HCT116 (cell line): ENCODE measurements around the gene ANKDD1A. TPM values are rescaled to one million over a fixed set of nuclear protein-coding genes. Genes with fewer than 3 reads are reported as not detected.

ENCODE experiments used
- ATAC-seq: fragments of 200-7000 bp; cut with Tn5 transposase; 2 replicates; pipeline ENCODE4 v1.9.1; 2020; ENCODE audit warnings: mild to moderate bottlenecking, moderate library complexity
- BruUV-seq: library from RNA; stranded (reverse); fragments of 400-500 nt; replicated peaks from 2 replicates; lab custom pipeline; 2021; lab: Mats Ljungman, UMichigan
- CTCF ChIA-PET: fragments of 300-600 bp; sonication (Branson Sonifier 250); formaldehyde crosslinking; loops from one replicate; lab custom pipeline; 2021; ENCODE audit warnings: antibody characterized with exemption; lab: Charles Lee
- POLR2A ChIA-PET: fragments of 300-600, 350-600 bp; sonication (Branson Sonifier 250); formaldehyde crosslinking; loops from one replicate; lab custom pipeline; 2021; ENCODE audit warnings: antibody characterized with exemption; lab: Charles Lee
- RAD21 ChIA-PET, 2 experiments: fragments of 300-600 bp; sonication (Branson Sonifier 250); formaldehyde crosslinking; loops; one replicate each; lab custom pipeline; 2023; ENCODE audit warnings: low total read pairs in 2 of 2; ENCODE audit not compliant: uncharacterized antibody in 2 of 2, unreplicated experiment in 2 of 2, low non-redundant PET in 1 of 2; lab: Charles Lee
- DNase-seq: peaks from one replicate; pipeline ENCODE4 v3.0.0-alpha.2; 2010; ENCODE audit warnings: low read depth, low spot score
- H2AFZ ChIP-seq: fragments of 200-600 bp; shearing (Covaris generic), sonication (generic); 2 replicates; pipeline ENCODE4 v1.6.1; 2017; ENCODE audit warnings: low read depth, mixed run types, mixed read lengths, antibody characterized with exemption, low read length; ENCODE audit not compliant: poor library complexity, severe bottlenecking
- H3K27ac ChIP-seq: 2 replicates; pipeline ENCODE4 v1.5.1; 2012; ENCODE audit warnings: low read depth, low read length
- H3K27me3 ChIP-seq: fragments of 200-600 bp; sonication (generic); 2 replicates; pipeline ENCODE4 v1.6.1; 2016; ENCODE audit warnings: mixed run types, low read length, mixed read lengths; ENCODE audit not compliant: insufficient read depth
- H3K36me3 ChIP-seq, 2 experiments: fragments of 200-500 bp in 1 of 2; fragments of 200-600 bp in 1 of 2; sonication (Bioruptor generic) in 1 of 2; sonication (generic) in 1 of 2; 2 replicates each; pipeline versions ENCODE4 v1.5.1 to v1.6.1; 2014 to 2016; ENCODE audit warnings: low read length in 2 of 2, inconsistent platforms in 1 of 2, mixed read lengths in 1 of 2, mixed run types in 1 of 2; ENCODE audit not compliant: insufficient read depth in 2 of 2, control insufficient read depth in 1 of 2
- H3K4me1 ChIP-seq, 2 experiments: fragments of 200-600 bp in 1 of 2; sonication (generic) in 1 of 2; 2 replicates each; pipeline versions ENCODE4 v1.5.1 to v1.6.1; 2012 to 2017; ENCODE audit warnings: low read length in 2 of 2, inconsistent platforms in 1 of 2, mild to moderate bottlenecking in 1 of 2, mixed read lengths in 1 of 2, mixed run types in 1 of 2, moderate library complexity in 1 of 2; ENCODE audit not compliant: insufficient read depth in 2 of 2, control insufficient read depth in 1 of 2
- H3K4me2 ChIP-seq: fragments of 200-600 bp; sonication (generic); 2 replicates; pipeline ENCODE4 v1.6.1; 2017; ENCODE audit warnings: mixed run types, low read length, mixed read lengths
- H3K4me3 ChIP-seq, 2 experiments: fragments of 200-600 bp in 1 of 2; sonication (generic) in 1 of 2; replicated peaks in 1 of 2; 2 replicates each; pipeline ENCODE4 v1.5.1; 2011 to 2016; ENCODE audit warnings: low read length in 2 of 2, control low read depth in 1 of 2, low read depth in 1 of 2, mild to moderate bottlenecking in 1 of 2, mixed read lengths in 1 of 2, mixed run types in 1 of 2
- H3K79me2 ChIP-seq: fragments of 200-600 bp; sonication (generic); 2 replicates; pipeline ENCODE4 v1.6.1; 2017; ENCODE audit warnings: mild to moderate bottlenecking, mixed run types, low read length, moderate library complexity, mixed read lengths; ENCODE audit not compliant: insufficient read depth
- H3K9ac ChIP-seq: fragments of 200-600 bp; sonication (generic); 2 replicates; pipeline ENCODE4 v1.6.1; 2016; ENCODE audit warnings: low read length, mixed read lengths
- H3K9me2 ChIP-seq: fragments of 200-600 bp; sonication (generic), shearing (Covaris generic); 2 replicates; pipeline ENCODE4 v1.6.1; 2017; ENCODE audit warnings: mixed run types, mild to moderate bottlenecking, moderate library complexity; ENCODE audit not compliant: insufficient read depth
- H3K9me3 ChIP-seq, 2 experiments: fragments of 200-500 bp in 1 of 2; fragments of 200-600 bp in 1 of 2; sonication (Bioruptor generic) in 1 of 2; sonication (generic) in 1 of 2; 2 replicates each; pipeline ENCODE4 v1.6.1; 2014 to 2017; ENCODE audit warnings: low read length in 2 of 2, mixed read lengths in 2 of 2, inconsistent platforms in 1 of 2, low read depth in 1 of 2, mild to moderate bottlenecking in 1 of 2, mixed run types in 1 of 2, moderate library complexity in 1 of 2; ENCODE audit not compliant: control insufficient read depth in 1 of 2, insufficient read depth in 1 of 2
- H4K20me1 ChIP-seq: fragments of 200-600 bp; sonication (generic), shearing (Covaris generic); 2 replicates; pipeline ENCODE4 v1.6.1; 2017; ENCODE audit warnings: mixed run types, mild to moderate bottlenecking, moderate library complexity; ENCODE audit not compliant: insufficient read depth
- CBX3 ChIP-seq: IDR thresholded peaks from 2 replicates; pipeline ENCODE4 v1.6.1; 2012; ENCODE audit warnings: low read depth
- CEBPB ChIP-seq: IDR thresholded peaks from 2 replicates; pipeline ENCODE4 v1.6.1; 2012; ENCODE audit warnings: low read depth
- ELF1 ChIP-seq: IDR thresholded peaks from 2 replicates; pipeline ENCODE4 v1.6.1; 2012; ENCODE audit warnings: low read depth, borderline replicate concordance
- EZH2 ChIP-seq: fragments of 200-600 bp; sonication (generic); IDR thresholded peaks from 2 replicates; pipeline ENCODE4 v1.6.1; 2017; ENCODE audit warnings: antibody characterized with exemption, mixed run types
- FOSL1 ChIP-seq: IDR thresholded peaks from 2 replicates; pipeline ENCODE4 v1.6.1; 2012; ENCODE audit warnings: low read depth
- POLR2A ChIP-seq: IDR thresholded peaks from 2 replicates; pipeline ENCODE4 v1.7.0; 2011; ENCODE audit warnings: borderline replicate concordance; ENCODE audit not compliant: insufficient read depth, insufficient read length; ENCODE audit errors: extremely low read depth
- POLR2AphosphoS5 ChIP-seq: IDR thresholded peaks from 2 replicates; pipeline ENCODE4 v1.6.1; 2011; ENCODE audit warnings: mild to moderate bottlenecking, low read depth, low read length, moderate library complexity
- RAD21 ChIP-seq: IDR thresholded peaks from 2 replicates; pipeline ENCODE4 v1.6.1; 2012; ENCODE audit warnings: low read depth, mild to moderate bottlenecking
- SIN3A ChIP-seq: IDR thresholded peaks from 2 replicates; pipeline ENCODE4 v1.6.1; 2012; ENCODE audit warnings: low read depth
- TCF7L2 ChIP-seq: IDR thresholded peaks from 2 replicates; pipeline ENCODE4 v1.7.0; 2011; ENCODE audit warnings: borderline replicate concordance, inconsistent platforms; ENCODE audit not compliant: insufficient read depth, insufficient read length; ENCODE audit errors: extremely low read depth
- intact Hi-C: fragments of 100-400 bp; cut with micrococcal nuclease; formaldehyde crosslinking; loops from 2 replicates; pipeline ENCODE4 v1.10.0; 2022
- total RNA-seq: library from RNA; stranded (reverse); gene quantifications from one replicate; pipeline ENCODE4 v1.2.1, GENCODE V29; 2021; ENCODE audit not compliant: unreplicated experiment
- TF ChIP-seq, protein P1 (sequence below): IDR thresholded peaks from 2 replicates; pipeline ENCODE4 v1.6.1; 2012; ENCODE audit warnings: low read depth
- TF ChIP-seq, protein P2 (sequence below), 3 experiments: fragments of 200-600 bp in 1 of 3; sonication (generic) in 1 of 3; IDR thresholded peaks in 2 of 3; conservative IDR thresholded peaks in 1 of 3; 2 replicates each; pipeline ENCODE4 v1.5.1; 2012 to 2017; ENCODE audit warnings: low read depth in 2 of 3, low read length in 2 of 3, antibody characterized with exemption in 1 of 3, borderline replicate concordance in 1 of 3, control low read depth in 1 of 3, mild to moderate bottlenecking in 1 of 3, mixed read lengths in 1 of 3, mixed run types in 1 of 3, moderate library complexity in 1 of 3; ENCODE audit not compliant: insufficient read depth in 1 of 3
- TF ChIP-seq, protein P3 (sequence below): IDR thresholded peaks from 2 replicates; pipeline ENCODE4 v1.6.1; 2012
- TF ChIP-seq, protein P4 (sequence below): IDR thresholded peaks from 2 replicates; pipeline ENCODE4 v1.6.1; 2012

The ANKDD1A gene
- total RNA-seq, 1 experiment from 2014 or later, result 8.1 TPM

DNA sequence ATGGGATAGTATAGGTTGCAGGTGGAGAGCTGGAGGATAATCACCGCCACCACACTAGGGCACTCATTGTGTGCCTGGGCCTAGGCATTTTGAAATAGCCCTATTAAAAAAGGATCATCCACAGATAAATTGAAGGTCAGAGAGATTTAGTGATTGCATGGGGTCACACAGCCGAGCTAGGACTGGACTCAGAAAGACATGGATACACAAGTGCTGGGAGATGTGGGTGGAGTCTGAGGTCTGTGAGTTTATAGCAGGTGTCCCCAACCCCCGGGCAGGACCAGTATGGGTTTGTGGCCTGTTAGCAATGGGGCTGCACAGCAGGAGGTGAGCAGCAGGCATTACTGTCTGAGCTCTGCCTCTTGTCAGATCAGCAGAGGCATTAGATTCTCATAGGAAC lies 5.3 kb upstream of the ANKDD1A start:
- POLR2A ChIA-PET, result no interaction called here
- intact Hi-C loops, result no loop called here
- no peak for ATAC-seq

DNA sequence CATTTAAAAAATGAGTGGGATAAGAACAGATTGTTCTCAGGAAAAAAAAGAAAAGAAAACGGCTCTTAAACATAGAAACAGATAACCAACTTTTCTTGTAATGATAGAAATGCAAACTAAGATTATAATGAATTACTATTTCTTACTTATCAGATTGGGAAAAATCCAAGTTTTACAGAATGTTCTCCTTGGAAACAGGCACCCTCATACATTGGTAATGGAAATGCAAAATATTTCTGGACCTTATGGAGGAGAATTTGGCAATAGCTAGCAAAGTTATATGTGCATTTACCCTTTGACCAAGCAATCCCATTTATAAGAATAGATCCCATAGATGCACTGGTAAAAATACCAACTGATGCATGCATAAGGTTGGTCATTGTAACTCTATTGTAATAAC lies 3.7 kb upstream of the ANKDD1A start:
- Histone ChIP-seq H3K27ac (no peak overlapping the region), H3K36me3 (no peaks in the 10 kb centered on the region), H3K4me3 (no peak overlapping the region), H3K9me2 (no peaks in the 10 kb centered on the region), H3K79me2 (0 out of 2 replicates have a peak, but pooled peaks cover 6% of the 10 kb centered on the region), H2AFZ (no peak overlapping the region), H3K4me1 (peaks cover 2 to 23% of the 10 kb centered on the region in 2 experiments; a peak in 3 of 4 replicates), H3K27me3 (no peaks in the 10 kb centered on the region), H4K20me1 (no peaks in the 10 kb centered on the region), H3K9ac (no peak overlapping the region), H3K9me3 (peaks cover 0 to 3% of the 10 kb centered on the region in 2 experiments; a peak in 1 of 4 replicates), H3K4me2 (no peak overlapping the region)
- intact Hi-C loops, result no loop called here
- POLR2A ChIA-PET, result no interaction called here
- RAD21 ChIA-PET, result no interaction called here
- CTCF ChIA-PET, result no interaction called here
- ATAC-seq (no peak), DNase-seq (no peak)
- BruUV-seq, result no TSS peak
- TF ChIP-seq FOSL1 (no peak), ELF1 (no peak), POLR2A (no peak), POLR2AphosphoS5 (no peak), CEBPB (no peak), EZH2 (no peak), RAD21 (no peak)
- TF ChIP-seq, protein P1, sequence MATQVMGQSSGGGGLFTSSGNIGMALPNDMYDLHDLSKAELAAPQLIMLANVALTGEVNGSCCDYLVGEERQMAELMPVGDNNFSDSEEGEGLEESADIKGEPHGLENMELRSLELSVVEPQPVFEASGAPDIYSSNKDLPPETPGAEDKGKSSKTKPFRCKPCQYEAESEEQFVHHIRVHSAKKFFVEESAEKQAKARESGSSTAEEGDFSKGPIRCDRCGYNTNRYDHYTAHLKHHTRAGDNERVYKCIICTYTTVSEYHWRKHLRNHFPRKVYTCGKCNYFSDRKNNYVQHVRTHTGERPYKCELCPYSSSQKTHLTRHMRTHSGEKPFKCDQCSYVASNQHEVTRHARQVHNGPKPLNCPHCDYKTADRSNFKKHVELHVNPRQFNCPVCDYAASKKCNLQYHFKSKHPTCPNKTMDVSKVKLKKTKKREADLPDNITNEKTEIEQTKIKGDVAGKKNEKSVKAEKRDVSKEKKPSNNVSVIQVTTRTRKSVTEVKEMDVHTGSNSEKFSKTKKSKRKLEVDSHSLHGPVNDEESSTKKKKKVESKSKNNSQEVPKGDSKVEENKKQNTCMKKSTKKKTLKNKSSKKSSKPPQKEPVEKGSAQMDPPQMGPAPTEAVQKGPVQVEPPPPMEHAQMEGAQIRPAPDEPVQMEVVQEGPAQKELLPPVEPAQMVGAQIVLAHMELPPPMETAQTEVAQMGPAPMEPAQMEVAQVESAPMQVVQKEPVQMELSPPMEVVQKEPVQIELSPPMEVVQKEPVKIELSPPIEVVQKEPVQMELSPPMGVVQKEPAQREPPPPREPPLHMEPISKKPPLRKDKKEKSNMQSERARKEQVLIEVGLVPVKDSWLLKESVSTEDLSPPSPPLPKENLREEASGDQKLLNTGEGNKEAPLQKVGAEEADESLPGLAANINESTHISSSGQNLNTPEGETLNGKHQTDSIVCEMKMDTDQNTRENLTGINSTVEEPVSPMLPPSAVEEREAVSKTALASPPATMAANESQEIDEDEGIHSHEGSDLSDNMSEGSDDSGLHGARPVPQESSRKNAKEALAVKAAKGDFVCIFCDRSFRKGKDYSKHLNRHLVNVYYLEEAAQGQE, result no peak
- TF ChIP-seq, protein P2, sequence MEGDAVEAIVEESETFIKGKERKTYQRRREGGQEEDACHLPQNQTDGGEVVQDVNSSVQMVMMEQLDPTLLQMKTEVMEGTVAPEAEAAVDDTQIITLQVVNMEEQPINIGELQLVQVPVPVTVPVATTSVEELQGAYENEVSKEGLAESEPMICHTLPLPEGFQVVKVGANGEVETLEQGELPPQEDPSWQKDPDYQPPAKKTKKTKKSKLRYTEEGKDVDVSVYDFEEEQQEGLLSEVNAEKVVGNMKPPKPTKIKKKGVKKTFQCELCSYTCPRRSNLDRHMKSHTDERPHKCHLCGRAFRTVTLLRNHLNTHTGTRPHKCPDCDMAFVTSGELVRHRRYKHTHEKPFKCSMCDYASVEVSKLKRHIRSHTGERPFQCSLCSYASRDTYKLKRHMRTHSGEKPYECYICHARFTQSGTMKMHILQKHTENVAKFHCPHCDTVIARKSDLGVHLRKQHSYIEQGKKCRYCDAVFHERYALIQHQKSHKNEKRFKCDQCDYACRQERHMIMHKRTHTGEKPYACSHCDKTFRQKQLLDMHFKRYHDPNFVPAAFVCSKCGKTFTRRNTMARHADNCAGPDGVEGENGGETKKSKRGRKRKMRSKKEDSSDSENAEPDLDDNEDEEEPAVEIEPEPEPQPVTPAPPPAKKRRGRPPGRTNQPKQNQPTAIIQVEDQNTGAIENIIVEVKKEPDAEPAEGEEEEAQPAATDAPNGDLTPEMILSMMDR (IDR thresholded peaks at IDR 0.05 in 2 of 3, conservative IDR thresholded peaks at IDR 0.05 in 1 of 3; ENCODE audit: borderline replicate concordance in 1 of 3, insufficient read depth in 1 of 3, low read depth in 2 of 3, low read length in 2 of 3), result no peak

More for the DNA sequence above, 5.3 kb upstream of the ANKDD1A start:
- Histone ChIP-seq H2AFZ (no peak overlapping the region), H3K9me3 (peaks cover 0 to 3% of the 10 kb centered on the region in 2 experiments; a peak in 1 of 4 replicates), H3K36me3 (no peaks in the 10 kb centered on the region), H3K4me3 (no peak overlapping the region), H3K79me2 (no peaks in the 10 kb centered on the region), H3K9ac (no peak overlapping the region), H3K4me1 (peaks cover 0 to 12% of the 10 kb centered on the region in 2 experiments; a peak in 2 of 4 replicates), H3K4me2 (no peak overlapping the region)
- DNase-seq, result no peak
- RAD21 ChIA-PET, result no interaction called here
- no peak for TF ChIP-seq TCF7L2
- TF ChIP-seq POLR2AphosphoS5, result no peak
- TF ChIP-seq, protein P3, sequence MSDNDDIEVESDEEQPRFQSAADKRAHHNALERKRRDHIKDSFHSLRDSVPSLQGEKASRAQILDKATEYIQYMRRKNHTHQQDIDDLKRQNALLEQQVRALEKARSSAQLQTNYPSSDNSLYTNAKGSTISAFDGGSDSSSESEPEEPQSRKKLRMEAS, result no peak
- TF ChIP-seq FOSL1, result no peak
- TF ChIP-seq, protein P4, sequence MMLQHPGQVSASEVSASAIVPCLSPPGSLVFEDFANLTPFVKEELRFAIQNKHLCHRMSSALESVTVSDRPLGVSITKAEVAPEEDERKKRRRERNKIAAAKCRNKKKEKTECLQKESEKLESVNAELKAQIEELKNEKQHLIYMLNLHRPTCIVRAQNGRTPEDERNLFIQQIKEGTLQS, result no peak
- no peak for TF ChIP-seq CBX3
- no peak for TF ChIP-seq ELF1
- no peak for TF ChIP-seq POLR2A
- no peak for TF ChIP-seq SIN3A
- TF ChIP-seq EZH2, result no peak
- TF ChIP-seq CEBPB, result no peak
- TF ChIP-seq, all 23 proteins: peak for 0
- no TSS peak for BruUV-seq
- Histone ChIP-seq H3K27ac (no peak overlapping the region), H3K27me3 (no peaks in the 10 kb centered on the region), H4K20me1 (no peaks in the 10 kb centered on the region), H3K9me2 (no peaks in the 10 kb centered on the region)
- CTCF ChIA-PET, result no interaction called here
